Measurements from ENCODE around the gene CDKL4.
"Not testable (repeated sequence)": the region's sequence is repeated elsewhere in the genome, so short reads cannot be mapped to it uniquely, and the experiment has no call there.

The CDKL4 gene

GRCh38 chr2:39202639-39203369, 41.0 kb downstream of the CDKL4 start:
- no peak overlapping the region for H3K4me3 ChIP-seq (ENCODE audit: low read length)
- TF ChIP-seq, protein P1, sequence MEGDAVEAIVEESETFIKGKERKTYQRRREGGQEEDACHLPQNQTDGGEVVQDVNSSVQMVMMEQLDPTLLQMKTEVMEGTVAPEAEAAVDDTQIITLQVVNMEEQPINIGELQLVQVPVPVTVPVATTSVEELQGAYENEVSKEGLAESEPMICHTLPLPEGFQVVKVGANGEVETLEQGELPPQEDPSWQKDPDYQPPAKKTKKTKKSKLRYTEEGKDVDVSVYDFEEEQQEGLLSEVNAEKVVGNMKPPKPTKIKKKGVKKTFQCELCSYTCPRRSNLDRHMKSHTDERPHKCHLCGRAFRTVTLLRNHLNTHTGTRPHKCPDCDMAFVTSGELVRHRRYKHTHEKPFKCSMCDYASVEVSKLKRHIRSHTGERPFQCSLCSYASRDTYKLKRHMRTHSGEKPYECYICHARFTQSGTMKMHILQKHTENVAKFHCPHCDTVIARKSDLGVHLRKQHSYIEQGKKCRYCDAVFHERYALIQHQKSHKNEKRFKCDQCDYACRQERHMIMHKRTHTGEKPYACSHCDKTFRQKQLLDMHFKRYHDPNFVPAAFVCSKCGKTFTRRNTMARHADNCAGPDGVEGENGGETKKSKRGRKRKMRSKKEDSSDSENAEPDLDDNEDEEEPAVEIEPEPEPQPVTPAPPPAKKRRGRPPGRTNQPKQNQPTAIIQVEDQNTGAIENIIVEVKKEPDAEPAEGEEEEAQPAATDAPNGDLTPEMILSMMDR (conservative IDR thresholded peaks at IDR 0.05; ENCODE audit: low read length), result no peak
- no peak for DNase-seq (ENCODE audit: low read depth)

DNA sequence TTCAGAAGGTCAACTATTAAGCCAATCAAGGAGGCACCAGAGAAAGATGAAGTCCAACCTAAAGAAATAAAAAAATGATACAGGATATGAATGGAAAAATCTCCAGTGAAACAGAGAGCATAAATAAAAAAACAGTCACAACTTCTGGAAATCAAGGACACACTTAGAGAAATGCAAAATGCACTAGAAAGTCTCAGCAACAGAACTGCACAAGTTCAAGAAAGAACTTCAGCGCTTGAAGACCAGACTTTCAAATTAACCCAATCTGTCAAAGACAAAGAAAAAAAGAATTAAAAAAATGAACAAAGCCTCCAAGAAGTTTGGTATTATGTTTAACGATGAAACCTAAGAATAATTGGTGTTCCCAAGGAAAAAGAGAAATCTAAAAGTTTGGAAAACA, 46.8 kb downstream of the CDKL4 start:
- not testable (repeated sequence) for DNase-seq (ENCODE audit: low read depth); H3K4me3 ChIP-seq (ENCODE audit: low read length)

GRCh38 chr2:39194686-39195085, 49.1 kb downstream of the CDKL4 start:
- no peak for DNase-seq (ENCODE audit: low read depth)
- H3K4me3 ChIP-seq (ENCODE audit: low read length), result no peak overlapping the region
- TF ChIP-seq, protein P1 (conservative IDR thresholded peaks at IDR 0.05; ENCODE audit: low read length), result no peak

GRCh38 chr2:39188960-39189494, 54.7 kb downstream of the CDKL4 start:
- DNase-seq (ENCODE audit: low read depth), result no peak
- TF ChIP-seq, protein P1 (conservative IDR thresholded peaks at IDR 0.05; ENCODE audit: low read length), result no peak
- no peak overlapping the region for H3K4me3 ChIP-seq (ENCODE audit: low read length)

GRCh38 chr2:39183673-39184072, 60.1 kb downstream of the CDKL4 start:
- TF ChIP-seq, protein P1 (conservative IDR thresholded peaks at IDR 0.05; ENCODE audit: low read length), result no peak
- no peak for DNase-seq (ENCODE audit: low read depth)

GRCh38 chr2:39181297-39181696, 62.5 kb downstream of the CDKL4 start:
- H3K4me3 ChIP-seq (ENCODE audit: low read length), result no peak overlapping the region
- DNase-seq (ENCODE audit: low read depth), result no peak

More at GRCh38 chr2:39183673-39184072, 60.1 kb downstream of the CDKL4 start:
- H3K4me3 ChIP-seq (ENCODE audit: low read length), result no peak overlapping the region

GRCh38 chr2:39179974-39180960, 63.5 kb downstream of the CDKL4 start:
- TF ChIP-seq, protein P1 (conservative IDR thresholded peaks at IDR 0.05; ENCODE audit: low read length), result no peak

More at GRCh38 chr2:39181297-39181696, 62.5 kb downstream of the CDKL4 start:
- TF ChIP-seq, protein P1 (conservative IDR thresholded peaks at IDR 0.05; ENCODE audit: low read length), result no peak

More at GRCh38 chr2:39179974-39180960, 63.5 kb downstream of the CDKL4 start:
- DNase-seq (ENCODE audit: low read depth), result no peak
- H3K4me3 ChIP-seq (ENCODE audit: low read length), result no peak overlapping the region
